Endodermal cell (in vitro differentiated cells): ENCODE measurements around the gene VPS13A. TPM values are rescaled to one million over a fixed set of nuclear protein-coding genes. Genes with fewer than 3 reads are reported as not detected.
A peak's percentile ranks its signal among the peaks of the same experiment; 100 is the strongest.

Experiments
- DNase-seq: peaks from one replicate; pipeline ENCODE4 v3.0.0-alpha.2; 2017
- H3K27ac ChIP-seq: 2 replicates; pipeline ENCODE4 v1.5.1; 2013; ENCODE audit warnings: mild to moderate bottlenecking, low read depth, low read length, moderate library complexity
- H3K27me3 ChIP-seq: 2 replicates; pipeline ENCODE4 v1.6.1; 2013; ENCODE audit warnings: mild to moderate bottlenecking, low read length, moderate library complexity; ENCODE audit not compliant: insufficient read depth, control insufficient read depth, poor library complexity, severe bottlenecking
- H3K36me3 ChIP-seq: 2 replicates; pipeline ENCODE4 v1.7.0; 2013; ENCODE audit warnings: mild to moderate bottlenecking, low read length, moderate library complexity; ENCODE audit not compliant: control insufficient read depth, insufficient read depth
- H3K4me1 ChIP-seq: one replicate; pipeline ENCODE4 v1.7.0; 2013; ENCODE audit warnings: low read length; ENCODE audit not compliant: control insufficient read depth, insufficient read depth
- H3K4me3 ChIP-seq: 2 replicates; pipeline ENCODE4 v1.5.1; 2013; ENCODE audit warnings: mild to moderate bottlenecking, low read length, moderate library complexity
- H3K9ac ChIP-seq: 2 replicates; pipeline ENCODE4 v1.6.1; 2013; ENCODE audit warnings: mild to moderate bottlenecking, low read length, moderate library complexity; ENCODE audit not compliant: poor library complexity, severe bottlenecking; ENCODE audit errors: extremely low read depth
- H3K9me3 ChIP-seq: 2 replicates; pipeline ENCODE4 v1.6.1; 2013; ENCODE audit warnings: mild to moderate bottlenecking, low read length, moderate library complexity; ENCODE audit not compliant: control insufficient read depth
- H3K27ac Mint-ChIP-seq: 2 replicates; pipeline ENCODE4 v1.8.0; 2020; ENCODE audit warnings: mixed read lengths
- H3K27me3 Mint-ChIP-seq: 2 replicates; pipeline ENCODE4 v1.8.0; 2021; ENCODE audit warnings: mild to moderate bottlenecking, mixed read lengths; ENCODE audit not compliant: insufficient read depth
- H3K36me3 Mint-ChIP-seq: 2 replicates; pipeline ENCODE4 v1.8.0; 2020; ENCODE audit warnings: low read depth, mixed read lengths
- H3K4me1 Mint-ChIP-seq: 2 replicates; pipeline ENCODE4 v1.8.0; 2020; ENCODE audit warnings: mixed read lengths
- H3K4me3 Mint-ChIP-seq: 2 replicates; pipeline ENCODE4 v1.8.0; 2020; ENCODE audit warnings: mild to moderate bottlenecking, moderate library complexity, mixed read lengths
- H3K9me3 Mint-ChIP-seq: 2 replicates; pipeline ENCODE4 v1.8.0; 2020; ENCODE audit warnings: mild to moderate bottlenecking, mixed read lengths
- CTCF ChIP-seq: fragments of 200-600 bp; sonication (generic); conservative IDR thresholded peaks from 2 replicates; pipeline ENCODE4 v1.5.0; 2021; ENCODE audit warnings: antibody characterized with exemption, mild to moderate bottlenecking
- WGBS, 2 experiments: methylation state at CpG; one replicate each; pipeline versions ENCODE4 v1.1.5 to v1.1.7; 2013; ENCODE audit warnings: missing lambda C conversion rate in 2 of 2, mixed read lengths in 1 of 2; ENCODE audit not compliant: insufficient coverage in 1 of 2, insufficient read length in 1 of 2; 5-methylcytosine and 5-hydroxymethylcytosine counted together
- total RNA-seq, 2 donors: library from RNA; stranded (reverse); fragmentation: NEBNext Ultra II Directional in 1 of 2; extraction: Animal tissue kit (Norgen Biotek cat#: 25700) in 1 of 2; gene quantifications; 2 replicates in 1 of 2; 3 replicates in 1 of 2; pipeline ENCODE4 v1.2.1, GENCODE V29; 2021

Gene VPS13A
- total RNA-seq, 2 donors from 2014 or later, result 37.2 to 41.6 TPM

DNA sequence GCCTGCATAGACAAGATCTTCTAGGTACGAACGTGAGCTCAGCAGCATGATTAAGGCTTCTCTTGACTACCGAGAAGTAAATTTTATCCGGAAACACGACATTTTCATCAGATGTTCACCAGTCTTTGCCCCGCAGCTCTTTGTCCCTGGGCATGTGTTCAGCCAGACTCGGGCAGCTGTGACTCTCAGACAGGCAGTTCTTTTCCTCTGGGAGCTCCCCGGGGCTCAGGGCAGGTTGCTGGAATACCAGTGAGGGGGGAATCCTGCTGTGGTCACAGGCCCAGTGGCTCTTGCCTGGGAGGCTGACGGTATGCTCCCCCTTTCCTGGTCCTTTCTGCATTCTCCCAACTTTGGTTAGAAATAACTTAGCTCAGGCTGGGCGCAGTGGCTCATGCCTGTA, 284.7 kb downstream of the VPS13A start:
- H3K27ac Mint-ChIP-seq, result no peak overlapping the region

DNA sequence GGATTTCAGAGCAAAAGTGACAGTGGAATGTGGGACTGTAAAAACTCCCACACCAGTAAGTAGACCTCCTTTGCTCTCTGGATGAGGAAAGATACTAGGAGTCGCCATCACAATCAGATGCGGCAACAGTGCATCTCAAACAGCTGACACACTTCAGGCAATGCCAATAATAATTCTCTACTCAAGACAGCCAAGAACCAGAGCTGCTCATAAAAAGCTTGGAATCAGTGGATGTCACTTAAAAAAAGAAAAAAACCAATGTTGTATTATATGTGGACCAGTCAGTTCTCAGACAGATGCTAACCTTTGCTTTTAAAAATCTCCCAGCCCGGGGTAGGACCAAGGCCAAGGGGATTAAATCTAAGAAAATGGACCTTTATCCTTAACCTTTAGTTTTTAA, 285.8 kb downstream of the VPS13A start:
- Histone ChIP-seq H3K27ac (no peak overlapping the region), H3K9me3 (no peaks in the 10 kb centered on the region), H3K36me3 (no peaks in the 10 kb centered on the region), H3K9ac (no peak overlapping the region), H3K4me1 (no peaks in the 10 kb centered on the region), H3K4me3 (no peak overlapping the region), H3K27me3 (no peaks in the 10 kb centered on the region)
- H3K9me3 Mint-ChIP-seq, result no peaks in the 10 kb centered on the region
- TF ChIP-seq CTCF, result no peak
- H3K27ac Mint-ChIP-seq, result no peak overlapping the region
- H3K4me1 Mint-ChIP-seq, result peaks cover 40% of the 10 kb centered on the region
- WGBS, 2 experiments, result 87 to 92% methylated on average over 2 to 3 of the region's 3 CpGs
- H3K4me3 Mint-ChIP-seq, result no peak overlapping the region
- no peaks in the 10 kb centered on the region for H3K27me3 Mint-ChIP-seq
- H3K36me3 Mint-ChIP-seq, result no peaks in the 10 kb centered on the region
- DNase-seq, result no peak

More for the DNA sequence above, 284.7 kb downstream of the VPS13A start:
- Histone ChIP-seq H3K4me1 (no peaks in the 10 kb centered on the region), H3K27ac (no peak overlapping the region), H3K4me3 (no peak overlapping the region), H3K9me3 (no peaks in the 10 kb centered on the region), H3K27me3 (peaks cover 5% of the 10 kb centered on the region), H3K9ac (no peak overlapping the region), H3K36me3 (no peaks in the 10 kb centered on the region)
- peaks cover 42% of the 10 kb centered on the region for H3K4me1 Mint-ChIP-seq
- no peaks in the 10 kb centered on the region for H3K36me3 Mint-ChIP-seq
- 82 to 86% methylated on average over 10 of the region's 10 CpGs for WGBS, 2 experiments
- no peak overlapping the region for H3K4me3 Mint-ChIP-seq
- H3K27me3 Mint-ChIP-seq, result no peaks in the 10 kb centered on the region
- no peak for TF ChIP-seq CTCF
- no peaks in the 10 kb centered on the region for H3K9me3 Mint-ChIP-seq
- peak; percentile 62 for DNase-seq

DNA sequence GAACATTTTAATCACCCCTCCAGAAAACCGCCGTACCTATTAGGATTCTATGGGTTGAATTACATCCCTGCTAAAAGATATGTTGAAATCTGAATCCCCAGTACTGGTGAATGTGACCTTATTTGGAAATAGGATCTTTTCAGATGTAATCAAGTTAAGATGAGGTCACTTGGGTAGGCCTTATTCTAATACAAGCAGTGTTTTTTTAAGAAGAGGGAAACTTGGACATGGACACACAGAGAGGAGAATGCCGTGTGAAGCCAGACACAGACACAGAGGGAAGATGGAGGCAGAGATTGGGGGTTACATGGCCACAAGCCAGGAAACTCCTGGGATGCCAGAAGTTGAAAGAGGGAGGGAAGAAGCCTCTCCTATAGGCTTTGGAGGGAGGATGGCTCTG, 287.3 kb downstream of the VPS13A start:
- H3K4me1 Mint-ChIP-seq, result peaks cover 43% of the 10 kb centered on the region
- no peak for TF ChIP-seq CTCF
- H3K4me3 Mint-ChIP-seq, result no peak overlapping the region

More for the DNA sequence above, 287.3 kb downstream of the VPS13A start:
- no peak for DNase-seq
- H3K27me3 ChIP-seq, result no peaks in the 10 kb centered on the region
- H3K9me3 Mint-ChIP-seq, result no peaks in the 10 kb centered on the region
- H3K27me3 Mint-ChIP-seq, result no peaks in the 10 kb centered on the region
- peaks cover 3% of the 10 kb centered on the region for H3K4me1 ChIP-seq
- H3K36me3 Mint-ChIP-seq, result no peaks in the 10 kb centered on the region
- H3K9me3 ChIP-seq, result no peaks in the 10 kb centered on the region
- 75 to 80% methylated on average over 2 to 3 of the region's 3 CpGs for WGBS, 2 experiments
- H3K4me3 ChIP-seq, result no peak overlapping the region
- H3K27ac Mint-ChIP-seq, result no peak overlapping the region
- no peaks in the 10 kb centered on the region for H3K36me3 ChIP-seq
- H3K27ac ChIP-seq, result no peak overlapping the region
- no peak overlapping the region for H3K9ac ChIP-seq
